ENCODE results near the gene GSTA4. TPM values are rescaled to one million over a fixed set of nuclear protein-coding genes. Genes with fewer than 3 reads are reported as not detected.
A peak's percentile ranks its signal among the peaks of the same experiment; 100 is the strongest.
"Not testable (repeated sequence)": the region's sequence is repeated elsewhere in the genome, so short reads cannot be mapped to it uniquely, and the experiment has no call there.

Gene GSTA4
- total RNA-seq, 2 experiments from 2014 or later: 23.5 to 28.9 TPM

DNA sequence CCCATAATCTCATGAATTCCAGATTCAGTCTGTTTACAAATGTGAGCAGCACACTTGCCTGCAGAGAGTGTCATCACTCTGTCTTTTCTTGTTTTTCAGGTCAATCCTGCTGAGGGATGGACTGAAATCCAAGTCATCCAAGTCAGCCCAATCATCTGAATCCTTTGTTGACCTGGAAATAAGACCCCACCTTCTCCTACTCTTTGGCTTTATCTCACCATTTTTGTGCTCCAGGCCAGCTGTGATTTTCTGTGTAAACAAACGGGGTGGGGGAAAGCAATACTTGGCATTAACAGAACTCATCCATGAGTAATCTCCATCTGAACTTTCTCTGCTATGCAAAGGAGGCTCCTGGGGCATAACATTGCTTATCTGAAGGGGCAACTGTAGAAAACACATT, 16.9 kb upstream of the GSTA4 start:
- intact Hi-C loops (cut with DNase I, micrococcal nuclease): no loop called here
- Mint-ChIP-seq H3K27me3 (no peaks in the 10 kb centered on the region), H3K4me3 (no peak overlapping the region), H3K9me3 (ENCODE audit: low read depth) (no peaks in the 10 kb centered on the region), H3K36me3 (ENCODE audit: low read depth) (peaks cover 24% of the 10 kb centered on the region), H3K27ac (no peak overlapping the region), H3K4me1 (no peaks in the 10 kb centered on the region)
- ATAC-seq (no peak), DNase-seq (no peak)
- POLR2A ChIA-PET: no interaction called here
- CTCF ChIA-PET: no interaction called here

DNA sequence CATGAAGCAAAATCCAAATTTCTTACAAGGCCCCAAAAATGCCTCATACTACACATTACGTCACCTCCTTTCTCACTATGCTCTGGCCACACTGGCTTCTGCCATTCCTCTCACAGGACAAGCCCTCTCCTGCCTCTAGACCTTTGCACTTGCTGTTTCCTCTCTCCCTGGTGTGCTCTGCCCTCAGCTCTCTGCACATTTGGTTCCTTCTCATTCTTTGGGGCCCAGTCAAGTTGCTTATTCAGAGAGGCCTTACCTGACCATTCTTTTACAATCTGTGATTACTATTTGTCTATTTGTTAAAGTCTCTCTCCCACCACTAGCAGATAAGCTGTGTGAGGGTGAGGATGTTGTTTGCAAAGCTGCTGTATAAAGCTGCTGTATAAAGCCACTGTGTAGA, 15.4 kb upstream of the GSTA4 start:
- H3K4me3 Mint-ChIP-seq: no peak overlapping the region
- H3K27me3 Mint-ChIP-seq: no peaks in the 10 kb centered on the region
- DNase-seq: no peak
- intact Hi-C loops (cut with DNase I, micrococcal nuclease): no loop called here
- ChIA-PET POLR2A (no interaction called here), CTCF (interaction anchor here (2.6 kb wide), 1 partner anchor 16 kb away, joined by 8 read pairs; the partner anchor contains the start of gene GSTA4)
- no peaks in the 10 kb centered on the region for H3K4me1 Mint-ChIP-seq
- no peaks in the 10 kb centered on the region for H3K9me3 Mint-ChIP-seq (ENCODE audit: low read depth)
- no peak for ATAC-seq
- no peak overlapping the region for H3K27ac Mint-ChIP-seq
- H3K36me3 Mint-ChIP-seq (ENCODE audit: low read depth): peaks cover 24% of the 10 kb centered on the region

DNA sequence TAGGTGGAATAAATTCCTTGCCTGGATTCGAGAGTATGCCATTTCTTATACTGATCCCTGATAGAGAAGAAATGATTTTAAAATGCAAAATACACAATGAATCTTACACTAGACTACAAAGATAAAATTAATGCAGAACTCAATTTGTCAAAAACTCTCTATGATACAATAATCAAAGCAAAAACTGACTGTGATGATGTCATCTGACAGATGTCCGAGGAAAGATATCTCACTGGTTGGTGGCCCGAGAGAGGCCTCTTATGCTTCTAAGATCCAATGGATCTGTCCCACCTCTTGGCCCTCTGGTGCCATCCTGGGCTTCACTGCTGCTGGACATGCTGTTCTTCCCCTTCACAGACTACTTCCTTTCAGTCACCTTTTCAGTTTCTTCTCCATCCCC, 14.4 kb upstream of the GSTA4 start:
- H3K27me3 Mint-ChIP-seq: no peaks in the 10 kb centered on the region
- POLR2A ChIA-PET: no interaction called here
- peaks cover 22% of the 10 kb centered on the region for H3K36me3 Mint-ChIP-seq (ENCODE audit: low read depth)

DNA sequence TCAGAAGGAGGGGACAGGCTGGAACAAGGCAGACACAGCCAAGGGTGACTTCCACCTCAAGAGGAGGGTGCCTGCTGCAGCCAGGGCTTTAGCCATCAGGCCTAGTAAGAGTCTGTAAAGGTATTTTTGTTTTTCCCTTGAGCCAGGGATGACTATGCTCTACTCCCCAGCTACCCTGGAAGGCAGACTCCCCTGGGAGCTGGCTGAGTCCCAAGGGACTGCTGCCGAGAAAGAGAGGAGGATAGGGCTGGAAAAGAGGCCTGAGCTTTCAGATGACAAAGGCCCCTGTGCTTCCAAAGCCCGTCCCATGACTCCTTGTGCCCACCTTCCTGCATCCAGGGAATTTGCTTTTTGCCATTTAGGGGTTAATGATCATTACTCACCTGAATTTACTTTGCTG, 14.0 kb upstream of the GSTA4 start:
- ChIA-PET CTCF (interaction anchor here (2.6 kb wide), 1 partner anchor 14 kb away, joined by 8 read pairs; the partner anchor contains the start of gene GSTA4), POLR2A (no interaction called here)
- DNase-seq (no peak), ATAC-seq (no peak)
- intact Hi-C loops (cut with DNase I, micrococcal nuclease): no loop called here
- H3K4me1 Mint-ChIP-seq: no peaks in the 10 kb centered on the region
- H3K36me3 Mint-ChIP-seq (ENCODE audit: low read depth): peaks cover 22% of the 10 kb centered on the region
- H3K4me3 Mint-ChIP-seq: no peak overlapping the region
- no peak overlapping the region for H3K27ac Mint-ChIP-seq
- no peaks in the 10 kb centered on the region for H3K27me3 Mint-ChIP-seq
- no peaks in the 10 kb centered on the region for H3K9me3 Mint-ChIP-seq (ENCODE audit: low read depth)

More for the DNA sequence above, 14.4 kb upstream of the GSTA4 start:
- no peaks in the 10 kb centered on the region for H3K9me3 Mint-ChIP-seq (ENCODE audit: low read depth)
- DNase-seq (no peak), ATAC-seq (no peak)
- CTCF ChIA-PET: interaction anchor here (2.6 kb wide), 1 partner anchor 15 kb away, joined by 8 read pairs; the partner anchor contains the start of gene GSTA4
- no peak overlapping the region for H3K4me3 Mint-ChIP-seq
- no peaks in the 10 kb centered on the region for H3K4me1 Mint-ChIP-seq
- H3K27ac Mint-ChIP-seq: no peak overlapping the region
- intact Hi-C loops (cut with DNase I, micrococcal nuclease): no loop called here

DNA sequence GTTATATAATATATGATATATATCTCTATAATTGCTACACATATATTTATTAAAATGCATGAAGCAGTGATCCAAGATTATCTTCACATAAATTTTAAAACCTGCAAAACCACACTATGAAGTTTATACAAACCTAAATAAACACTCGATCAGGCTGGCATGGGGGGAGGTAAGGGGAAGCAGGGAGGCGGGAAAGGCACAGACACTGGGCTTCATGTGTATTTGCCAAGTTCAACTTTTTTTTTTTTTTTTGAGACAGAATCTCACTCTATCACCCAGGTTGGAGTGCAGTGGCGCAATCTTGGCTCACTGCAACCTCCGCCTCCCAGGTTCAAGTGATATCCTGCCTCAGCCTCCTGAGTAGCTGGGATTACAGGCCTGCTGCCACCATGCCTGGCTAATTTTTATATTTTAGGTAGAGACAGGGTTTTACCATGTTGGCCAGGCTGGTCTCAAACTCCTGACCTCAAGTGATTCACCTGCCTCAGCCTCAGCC, 13.2 kb upstream of the GSTA4 start:
- H3K4me1 Mint-ChIP-seq; H3K27me3 Mint-ChIP-seq; H3K9me3 Mint-ChIP-seq (ENCODE audit: low read depth); H3K27ac Mint-ChIP-seq; ATAC-seq; H3K4me3 Mint-ChIP-seq; POLR2A ChIA-PET; DNase-seq; intact Hi-C loops (cut with DNase I, micrococcal nuclease); CTCF ChIA-PET: not testable (repeated sequence)
- peaks cover 22% of the 10 kb centered on the region for H3K36me3 Mint-ChIP-seq (ENCODE audit: low read depth)

DNA sequence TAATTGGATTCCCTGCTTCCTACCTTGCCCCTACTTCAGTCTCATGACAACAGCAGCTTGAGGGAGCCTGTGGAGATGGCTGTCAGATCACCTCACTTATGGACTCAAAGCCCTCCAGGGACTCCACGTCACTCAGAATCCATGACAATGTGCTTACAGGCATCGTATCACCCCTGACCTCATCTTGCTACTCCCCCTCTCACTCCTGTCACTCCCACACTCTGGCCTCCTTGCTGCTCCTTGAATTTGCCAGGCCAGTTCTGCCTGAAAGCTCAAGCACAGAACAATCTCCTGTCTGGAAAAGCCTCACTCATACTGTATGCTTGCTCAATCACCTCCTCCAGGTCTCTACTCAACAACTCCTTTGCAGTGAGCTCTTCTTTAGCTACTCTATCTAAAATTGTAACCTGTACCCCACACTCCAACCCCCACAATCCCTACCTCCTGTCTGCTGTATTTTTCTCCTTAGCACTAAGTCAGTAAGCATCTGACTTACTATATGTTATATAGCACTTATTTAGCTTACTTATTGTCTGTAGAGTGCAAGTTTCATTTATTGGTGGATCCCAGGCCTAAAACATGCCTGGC, 10.7 kb upstream of the GSTA4 start:
- POLR2A ChIA-PET: no interaction called here
- H3K9me3 Mint-ChIP-seq (ENCODE audit: low read depth): no peaks in the 10 kb centered on the region
- peaks cover 13% of the 10 kb centered on the region for H3K36me3 Mint-ChIP-seq (ENCODE audit: low read depth)
- DNase-seq (no peak), ATAC-seq (no peak)
- H3K27ac Mint-ChIP-seq: no peak overlapping the region
- no peak overlapping the region for H3K4me3 Mint-ChIP-seq
- H3K4me1 Mint-ChIP-seq: no peaks in the 10 kb centered on the region
- CTCF ChIA-PET: interaction anchor here (0.5 to 1.3 kb wide), 3 partner anchors 10 to 139 kb away, joined by 3 to 7 read pairs (median 3); partner anchors contain the start of gene GSTA4
- intact Hi-C loops (cut with DNase I, micrococcal nuclease): no loop called here
- H3K27me3 Mint-ChIP-seq: no peaks in the 10 kb centered on the region

DNA sequence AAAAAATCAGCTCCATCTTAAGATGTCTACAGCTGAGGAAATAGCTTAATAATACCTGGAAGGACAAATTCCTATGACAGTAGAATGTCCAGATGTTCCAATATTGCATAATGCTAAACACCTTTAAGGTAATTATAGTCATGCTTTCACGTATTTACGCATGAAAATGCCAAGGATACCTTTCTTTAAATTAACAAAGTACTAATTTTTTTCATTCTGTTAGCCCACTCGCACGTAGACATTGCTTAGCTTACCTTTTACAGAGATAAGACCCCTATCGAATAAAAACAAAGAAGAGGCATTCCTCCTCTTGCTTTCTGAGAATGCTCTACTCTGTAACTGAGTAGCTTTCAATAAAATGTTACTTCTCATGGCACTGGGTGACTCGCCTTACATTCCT, 4.4 kb upstream of the GSTA4 start:
- Mint-ChIP-seq H3K27me3 (no peaks in the 10 kb centered on the region), H3K27ac (no peak overlapping the region), H3K4me1 (peaks cover 14% of the 10 kb centered on the region), H3K36me3 (ENCODE audit: low read depth) (peaks cover 5% of the 10 kb centered on the region), H3K9me3 (ENCODE audit: low read depth) (no peaks in the 10 kb centered on the region), H3K4me3 (no peak overlapping the region)
- intact Hi-C loops (cut with DNase I, micrococcal nuclease): loop anchor here in 1 of 2 experiments (10.0 kb wide), 3 partner anchors 355 to 605 kb away; partner anchors contain the start of gene GCLC
- no peak for ATAC-seq
- no peak for DNase-seq
- POLR2A ChIA-PET: no interaction called here
- CTCF ChIA-PET: interaction anchor here (0.9 to 1.3 kb wide), 2 partner anchors 43 to 72 kb away, joined by 3 to 4 read pairs; no protein-coding TSS in a partner anchor

DNA sequence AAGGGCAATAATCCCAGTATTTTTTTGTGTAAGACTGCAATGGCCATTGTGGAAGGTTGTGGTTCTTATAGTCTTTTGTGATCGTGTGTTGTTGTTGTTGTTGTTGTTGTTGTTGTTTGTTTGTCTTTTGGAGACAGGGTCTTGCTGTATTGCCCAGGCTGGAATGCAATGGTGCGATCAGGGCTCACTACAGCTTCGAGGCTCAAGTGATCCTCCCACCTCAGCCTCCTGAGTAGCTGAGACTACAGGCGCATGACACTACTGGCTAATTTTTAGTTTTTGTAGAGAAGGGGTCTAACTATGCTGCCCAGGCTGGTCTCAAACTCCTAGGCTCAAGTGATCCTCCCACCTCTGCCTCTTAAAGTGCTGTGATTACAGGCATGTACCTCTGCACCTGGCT, 3.5 kb upstream of the GSTA4 start:
- Mint-ChIP-seq H3K4me1 (peaks cover 17% of the 10 kb centered on the region), H3K36me3 (ENCODE audit: low read depth) (peaks cover 5% of the 10 kb centered on the region), H3K27ac (no peak overlapping the region), H3K4me3 (no peak overlapping the region), H3K27me3 (no peaks in the 10 kb centered on the region), H3K9me3 (ENCODE audit: low read depth) (no peaks in the 10 kb centered on the region)
- intact Hi-C loops (cut with DNase I, micrococcal nuclease): loop anchor here in 1 of 2 experiments (10.0 kb wide), 3 partner anchors 356 to 604 kb away; partner anchors contain the start of gene GCLC
- CTCF ChIA-PET: interaction anchor here (0.6 to 1.4 kb wide), 5 partner anchors 69 to 414 kb away, joined by 3 to 4 read pairs (median 3); no protein-coding TSS in a partner anchor
- POLR2A ChIA-PET: no interaction called here
- DNase-seq (no peak), ATAC-seq (no peak)

DNA sequence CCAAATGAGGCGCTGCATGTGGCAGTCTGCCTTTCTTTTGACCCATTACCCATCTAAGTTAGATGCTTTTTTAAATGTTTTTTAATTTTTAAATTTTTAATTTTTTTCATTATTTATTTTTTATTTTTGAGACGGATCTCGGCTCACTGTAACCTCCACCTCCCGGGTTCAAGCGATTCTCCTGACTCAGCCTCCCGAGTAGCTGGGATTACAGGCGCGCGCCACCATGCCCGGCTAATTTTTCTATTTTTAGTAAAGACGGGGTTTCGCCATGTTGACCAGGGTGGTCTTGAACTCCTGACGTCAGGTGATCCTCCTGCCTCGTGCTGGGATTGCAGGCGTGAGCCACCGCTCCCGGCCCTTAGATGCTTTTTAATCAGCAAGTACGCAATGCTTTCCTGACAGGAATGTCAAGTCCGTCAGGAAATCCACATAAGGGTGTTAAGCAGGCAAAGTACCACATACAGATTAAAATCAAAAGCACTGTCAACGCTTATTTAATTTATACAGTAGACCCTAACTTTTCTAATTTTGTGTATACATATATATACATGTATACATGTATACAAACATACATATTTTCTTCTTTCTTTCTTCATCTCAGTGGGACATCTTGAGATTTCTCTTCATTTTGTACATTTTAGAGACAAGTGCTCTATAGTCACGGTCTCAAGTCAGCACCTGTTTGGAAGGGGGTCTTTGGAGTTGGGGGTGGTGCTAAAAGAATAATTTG, 995 bp upstream of the GSTA4 start:
- Mint-ChIP-seq H3K4me3 (peak overlapping the region; percentile 83), H3K9me3 (ENCODE audit: low read depth) (no peaks in the 10 kb centered on the region), H3K36me3 (ENCODE audit: low read depth) (peaks cover 18% of the 10 kb centered on the region), H3K4me1 (peaks cover 32% of the 10 kb centered on the region), H3K27ac (peak overlapping the region; percentile 77), H3K27me3 (peaks cover 4% of the 10 kb centered on the region)
- DNase-seq (peak; percentile 68), ATAC-seq (no peak)
- intact Hi-C loops (cut with DNase I, micrococcal nuclease): loop anchor here (1.0 to 10.0 kb wide), 11 partner anchors 20 to 711 kb away; partner anchors contain the start of genes GCLC (in 2 of the 2), EFHC1 (in 1 of the 2), MCM3 (in 1 of the 2) and TRAM2 (in 1 of the 2)
- ChIA-PET CTCF (interaction anchor here (0.6 to 2.0 kb wide), 15 partner anchors 10 to 661 kb away, joined by 3 to 8 read pairs (median 4); no protein-coding TSS in a partner anchor), POLR2A (no interaction called here)

DNA sequence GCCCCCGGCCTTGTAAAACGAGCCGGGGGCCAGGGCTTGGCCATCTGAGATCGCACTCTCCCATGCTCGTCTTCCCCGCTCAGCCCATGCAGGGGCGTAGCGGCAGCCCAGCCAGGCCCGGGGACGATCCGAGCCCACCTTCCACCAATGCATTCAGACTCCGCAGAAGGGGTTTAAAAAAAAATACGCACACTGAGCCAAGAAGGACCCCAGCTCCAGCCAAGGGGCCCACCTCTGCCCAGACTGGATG, 320 bp downstream of the GSTA4 start:
- peak; percentile 51 for DNase-seq
- Mint-ChIP-seq H3K4me1 (peaks cover 45% of the 10 kb centered on the region), H3K4me3 (peak overlapping the region; percentile 83), H3K27me3 (peaks cover 4% of the 10 kb centered on the region), H3K27ac (peak overlapping the region; percentile 77), H3K9me3 (ENCODE audit: low read depth) (no peaks in the 10 kb centered on the region), H3K36me3 (ENCODE audit: low read depth) (peaks cover 23% of the 10 kb centered on the region)
- peak; percentile 10 for ATAC-seq
- ChIA-PET POLR2A (interaction anchor here (0.6 to 0.7 kb wide), 2 partner anchors 37 to 856 kb away, joined by 3 to 6 read pairs; no protein-coding TSS in a partner anchor), CTCF (interaction anchor here (0.6 to 2.0 kb wide), 8 partner anchors 8 to 1489 kb away, joined by 3 to 12 read pairs (median 3); partner anchors contain the start of gene FBXO9)
- intact Hi-C loops (cut with DNase I, micrococcal nuclease): loop anchor here (1.0 to 10.0 kb wide), 12 partner anchors 18 to 832 kb away; partner anchors contain the start of genes GCLC (in 2 of the 2), EFHC1 (in 1 of the 2), MCM3 (in 1 of the 2) and TRAM2 (in 1 of the 2)

DNA sequence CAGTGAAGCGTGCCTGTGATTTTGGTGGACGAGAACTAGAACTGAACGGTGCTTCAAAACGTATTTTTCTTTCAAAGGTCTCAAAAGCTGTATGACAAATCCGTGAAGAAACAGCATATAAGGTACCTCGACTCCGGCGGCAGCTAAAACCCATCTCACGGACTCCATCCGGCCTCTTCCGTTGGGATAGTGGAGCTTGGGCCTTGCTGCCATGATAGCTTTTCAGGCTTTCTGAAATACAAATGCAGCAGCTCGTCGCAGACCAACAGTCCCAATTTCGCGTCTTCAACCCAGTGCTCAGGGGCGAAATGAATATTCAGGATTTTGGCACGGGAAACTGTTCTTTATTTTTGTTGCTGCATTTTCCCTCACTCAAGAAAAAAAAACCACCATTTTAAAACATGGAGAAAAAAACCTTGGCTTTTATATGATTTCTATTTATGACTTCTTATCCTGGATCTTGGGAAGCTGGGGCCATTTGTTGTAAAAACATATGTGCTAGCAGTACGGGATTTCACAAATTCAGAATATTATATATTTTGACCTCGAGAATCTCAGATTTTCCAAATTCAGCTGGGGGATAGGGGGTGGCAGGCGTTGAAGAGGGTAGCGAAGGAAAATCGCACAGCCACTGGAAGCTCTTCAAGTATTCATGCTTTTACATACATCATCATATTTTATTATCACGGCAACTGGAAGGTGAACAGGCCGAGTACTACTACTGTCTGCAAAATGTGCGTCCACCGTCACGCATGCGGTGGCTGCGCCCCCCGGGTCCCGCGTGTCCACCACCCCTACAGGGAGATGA, 849 bp downstream of the GSTA4 start:
- intact Hi-C loops (cut with DNase I, micrococcal nuclease): loop anchor here (2.0 to 10.0 kb wide), 9 partner anchors 155 to 832 kb away; partner anchors contain the start of genes GCLC (in 2 of the 2), MCM3 (in 1 of the 2) and TRAM2 (in 1 of the 2)
- DNase-seq: no peak
- Mint-ChIP-seq H3K9me3 (ENCODE audit: low read depth) (no peaks in the 10 kb centered on the region), H3K4me3 (peak overlapping the region; percentile 83), H3K27me3 (peaks cover 4% of the 10 kb centered on the region), H3K36me3 (ENCODE audit: low read depth) (peaks cover 24% of the 10 kb centered on the region), H3K27ac (peak overlapping the region; percentile 77), H3K4me1 (peaks cover 50% of the 10 kb centered on the region)
- ATAC-seq: no peak
- CTCF ChIA-PET: interaction anchor here (0.6 to 2.0 kb wide), 6 partner anchors 10 to 1490 kb away, joined by 3 to 12 read pairs (median 4); partner anchors contain the start of gene FBXO9
- POLR2A ChIA-PET: interaction anchor here (0.7 kb wide), 2 partner anchors 38 to 71 kb away, joined by 3 to 6 read pairs; partner anchors contain the start of gene FBXO9
